SH-SY5Y (cell line): ENCODE results near the gene ADARB2.

Experiments
- GATA2 ChIP-seq: IDR thresholded peaks from 2 replicates; pipeline ENCODE4 v1.6.1; 2011; ENCODE audit warnings: mild to moderate bottlenecking, low read depth, low read length
- GATA3 ChIP-seq: IDR thresholded peaks from 2 replicates; pipeline ENCODE4 v1.6.1; 2011; ENCODE audit warnings: low read depth, mild to moderate bottlenecking, low read length, moderate library complexity

DNA sequence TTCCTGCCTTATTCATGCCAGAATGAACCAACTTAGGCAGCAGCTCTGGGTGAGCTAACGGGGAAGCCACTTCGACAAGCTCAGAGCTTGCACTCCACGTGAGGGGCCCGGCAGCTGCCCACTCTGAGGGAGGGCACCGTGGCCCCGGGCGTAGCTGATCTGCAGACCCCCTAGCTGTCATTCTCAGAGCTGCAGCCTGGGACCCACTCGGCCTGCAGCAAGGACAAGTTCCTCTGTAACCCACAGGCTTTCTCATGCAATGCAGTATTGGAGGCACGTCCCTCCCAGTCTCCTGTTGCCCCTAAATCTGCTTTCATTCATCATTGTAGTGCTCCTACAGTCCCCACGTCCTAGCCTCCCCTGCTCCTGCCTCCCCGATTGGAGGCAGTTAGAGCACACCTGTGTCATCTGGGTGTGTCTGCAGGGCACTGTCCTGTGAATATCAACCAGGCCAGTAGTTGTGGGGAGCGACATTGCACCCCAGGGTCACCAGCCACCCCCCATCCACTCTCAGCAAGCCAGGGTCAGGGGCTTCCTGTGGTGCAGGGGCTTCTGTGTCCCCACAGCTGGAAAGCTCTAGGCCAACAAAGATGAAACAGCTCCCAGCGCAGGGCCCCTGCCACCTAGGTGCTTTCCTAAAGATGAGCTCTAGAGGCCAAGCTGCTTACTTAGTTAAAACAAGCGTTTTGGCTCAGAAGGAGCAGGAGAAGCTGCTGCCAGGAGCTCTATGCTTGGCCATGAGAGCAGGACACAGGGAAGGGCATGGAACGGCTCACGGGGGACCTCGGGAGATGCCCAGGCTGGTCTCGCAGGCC is 333.6 kb downstream of the ADARB2 start:
- TF ChIP-seq GATA2 (no peak), GATA3 (no peak)
